GM18907 (cell line): ENCODE results near the gene FAM133A.

Experiments used
- ATAC-seq: cut with Tn5 transposase; IDR thresholded peaks from one replicate; pipeline ENCODE4 v1.9.1; 2021; ENCODE audit warnings: mild to moderate bottlenecking, moderate library complexity; ENCODE audit not compliant: unreplicated experiment

The FAM133A gene

DNA sequence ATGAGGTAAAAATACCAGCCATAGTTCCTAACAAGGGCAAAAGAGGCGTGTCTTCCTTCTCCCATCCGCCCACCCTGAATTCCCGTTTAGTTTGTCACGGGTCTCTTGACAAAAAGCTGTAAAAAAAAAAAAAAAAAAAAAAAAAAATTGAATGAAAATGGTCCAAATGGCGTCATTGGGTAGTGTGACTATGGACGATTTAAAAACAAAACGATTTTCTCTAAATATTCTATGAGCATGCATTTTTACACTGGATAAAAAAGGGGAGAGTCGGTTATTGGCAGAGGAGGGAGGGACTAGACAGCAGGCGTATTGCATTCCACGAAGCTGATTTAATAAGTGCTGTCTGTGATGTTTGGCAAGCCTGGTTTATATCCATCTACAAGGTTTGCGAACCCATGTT, at the start of gene FAM133A:
Gene FAM133A, plus strand, starts transcription at position 338 of the 403 bp plus-strand sequence. CDS start 35,214 bp downstream, outside the sequence.
- ATAC-seq = no peak

DNA sequence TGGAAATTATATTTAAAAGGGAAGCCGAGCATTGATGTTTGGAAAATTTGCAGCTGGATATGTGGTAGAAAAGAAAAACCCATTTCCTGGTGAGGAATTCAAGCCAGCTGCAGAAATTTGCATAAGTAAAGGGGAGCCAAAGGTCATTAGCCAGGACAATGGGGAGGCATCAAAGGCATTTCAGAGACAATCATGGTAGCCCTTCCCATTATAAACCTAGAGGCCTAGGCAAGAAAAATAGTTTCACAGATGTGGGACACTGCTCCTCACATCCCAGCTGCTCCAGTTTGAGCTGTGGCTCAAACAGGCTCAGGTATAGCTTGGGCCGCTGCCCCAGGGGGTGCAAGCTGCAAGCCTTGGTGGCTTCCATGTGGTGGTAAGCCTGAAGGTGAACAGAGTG, 36.4 kb upstream of the FAM133A start:
- ATAC-seq = no peak

DNA sequence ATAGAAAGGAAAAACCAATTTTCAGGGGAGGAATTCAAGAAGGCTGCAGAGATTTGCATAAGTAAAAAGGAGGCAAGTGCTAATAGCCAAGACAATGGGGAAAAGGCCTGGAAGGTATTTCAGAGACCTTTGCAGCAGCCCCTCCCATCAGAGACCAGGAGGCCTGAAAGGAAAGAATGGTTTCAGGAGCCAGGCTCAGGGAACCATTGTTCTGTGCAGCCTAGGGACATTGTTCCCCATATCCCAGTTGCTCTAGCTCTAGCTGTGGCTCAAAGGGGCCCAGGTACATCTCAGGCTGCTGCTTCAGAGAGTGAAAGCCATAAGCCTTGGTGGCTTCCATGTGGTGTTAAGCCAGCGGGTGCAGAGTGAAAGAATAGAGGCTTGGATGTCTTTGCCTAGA, 24.6 kb upstream of the FAM133A start:
- no peak for ATAC-seq

DNA sequence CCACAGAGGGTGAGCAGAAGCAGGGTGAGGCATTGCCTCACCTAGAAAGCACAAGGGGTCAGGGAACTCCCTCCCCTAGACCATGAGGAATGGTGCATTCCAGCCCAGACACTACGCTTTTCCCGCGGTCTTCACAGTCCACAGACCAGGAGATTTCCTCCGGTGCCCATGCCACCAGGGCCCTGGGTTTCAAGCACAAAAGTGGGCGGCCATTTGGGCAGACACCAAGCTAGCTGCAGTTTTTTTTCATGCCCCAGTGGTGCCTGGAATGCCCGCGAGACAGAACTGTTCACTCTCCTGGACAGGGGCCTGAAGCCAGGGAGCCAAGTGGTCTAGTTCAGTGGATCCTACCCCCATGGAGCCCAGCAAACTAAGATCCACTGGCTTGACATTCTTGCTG, 13.4 kb upstream of the FAM133A start:
- ATAC-seq = no peak

DNA sequence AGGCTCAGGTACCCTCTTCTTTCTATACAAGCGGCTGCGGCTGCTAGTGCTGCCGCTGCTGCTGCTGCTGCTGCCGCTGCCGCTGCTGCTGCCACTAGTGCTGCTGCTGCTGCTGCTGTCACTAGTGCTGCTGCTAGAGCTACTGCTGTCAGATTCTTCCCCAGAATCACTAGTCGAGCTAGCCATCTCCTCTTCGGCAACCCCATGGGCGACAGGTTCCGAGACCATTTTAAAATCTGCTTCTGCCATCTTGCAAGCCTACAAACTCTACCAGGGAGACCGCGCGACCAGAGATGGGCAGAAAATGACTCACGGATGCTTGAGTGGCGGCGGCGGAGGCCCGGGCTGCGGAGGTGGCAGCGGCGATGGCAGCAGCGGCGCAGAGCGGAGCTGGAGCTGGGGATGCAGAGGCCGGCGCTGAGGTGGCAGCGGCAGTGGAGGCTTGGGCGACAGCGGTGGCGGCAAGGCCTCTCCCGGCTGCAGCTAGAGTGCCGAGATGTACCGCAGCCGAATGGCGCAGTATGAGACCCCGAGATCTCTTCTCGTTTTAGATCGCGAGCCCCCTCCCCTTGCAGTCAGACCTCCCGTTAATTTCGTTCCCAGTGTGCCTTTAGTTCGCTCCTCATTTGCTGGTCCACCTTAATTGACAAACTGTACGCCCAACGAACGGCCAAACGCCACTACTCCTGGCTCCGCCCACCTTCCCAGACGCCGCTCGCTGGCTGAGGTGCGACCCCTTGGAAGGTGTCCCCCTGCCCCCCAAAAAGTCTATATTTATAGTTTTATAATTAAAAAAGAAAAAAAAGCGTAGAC, 744 bp upstream of the FAM133A start, which contains the start of gene NAP1L3:
Gene NAP1L3, minus strand, starts transcription at position 523 of the 813 bp plus-strand sequence. Its CDS starts 274 bp downstream, at position 249.
- ATAC-seq = peak; percentile 64

DNA sequence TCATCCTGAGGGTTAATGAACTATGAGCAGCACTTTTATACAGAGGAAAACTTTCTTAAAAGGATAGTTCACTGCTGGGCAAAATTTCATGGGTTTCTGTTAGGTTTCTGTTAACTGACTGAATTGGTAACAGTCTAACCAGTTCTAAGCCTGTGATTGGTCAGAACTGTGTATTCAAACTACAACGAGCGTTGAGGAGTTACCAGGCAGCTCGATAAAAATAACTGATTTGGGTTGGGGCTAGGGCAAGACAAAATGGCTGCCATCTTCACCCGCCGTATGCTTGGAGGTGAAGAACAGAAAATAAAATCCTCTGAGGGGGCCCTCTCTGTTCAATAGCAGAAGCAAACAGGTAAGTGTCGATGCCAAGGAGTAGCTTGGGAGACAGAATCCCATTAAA, 22.0 kb downstream of the FAM133A start:
- no peak for ATAC-seq

DNA sequence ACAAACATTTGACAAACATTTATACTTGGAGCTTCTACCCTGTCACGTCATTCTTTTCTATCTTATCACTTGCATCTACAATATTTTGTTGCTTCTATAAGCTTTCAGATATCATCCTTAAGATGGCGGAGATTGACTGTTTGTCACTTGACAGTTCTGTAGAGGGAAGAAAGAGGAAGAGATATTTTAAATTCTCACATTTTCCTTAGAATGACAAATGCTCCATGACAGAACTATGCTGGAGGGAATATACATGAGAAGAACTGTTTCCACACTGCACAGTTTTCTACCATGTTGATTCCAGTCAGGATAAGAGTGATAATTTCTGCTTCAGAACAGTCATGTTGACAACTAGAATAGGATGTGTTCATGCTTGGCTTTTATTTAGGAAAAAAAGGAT, 29.7 kb downstream of the FAM133A start:
- no peak for ATAC-seq

DNA sequence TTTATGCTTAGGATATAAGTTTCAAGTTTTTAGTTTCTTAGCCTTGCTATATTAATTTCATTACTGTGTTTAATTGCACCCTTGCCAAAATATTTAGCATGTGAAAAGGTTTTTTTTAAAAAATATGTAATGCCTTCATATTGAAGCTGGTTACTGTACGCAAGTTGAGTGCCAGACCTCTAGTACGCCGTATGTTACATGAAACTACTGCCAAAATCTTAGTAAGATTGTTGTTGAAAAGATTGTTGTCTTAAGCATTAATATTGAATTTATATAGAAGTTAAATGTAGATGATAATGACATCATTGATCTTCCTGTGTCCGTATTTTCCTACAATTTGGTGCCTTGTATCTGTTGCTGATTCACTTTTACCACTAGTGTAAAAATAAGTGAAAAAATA, 37.1 kb downstream of the FAM133A start:
- ATAC-seq = no peak

DNA sequence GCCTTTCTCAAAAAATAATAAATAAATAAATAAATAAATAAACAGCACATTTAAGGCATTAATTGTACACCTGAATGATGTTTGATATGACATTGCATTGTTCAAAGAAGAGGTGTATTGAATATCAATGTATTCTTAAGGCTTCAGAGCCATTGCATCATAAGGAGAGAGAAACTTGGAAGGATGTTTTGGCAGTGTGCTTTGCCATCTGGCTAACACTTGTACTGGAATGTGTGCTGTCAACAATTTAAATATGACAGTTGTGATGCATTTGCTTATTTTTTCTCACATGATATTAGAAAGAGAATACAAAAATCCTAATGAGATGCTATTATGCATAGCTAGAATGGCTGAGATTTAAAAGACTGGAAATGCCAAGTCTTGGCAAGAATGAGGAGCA, 67.8 kb downstream of the FAM133A start:
- no peak for ATAC-seq

DNA sequence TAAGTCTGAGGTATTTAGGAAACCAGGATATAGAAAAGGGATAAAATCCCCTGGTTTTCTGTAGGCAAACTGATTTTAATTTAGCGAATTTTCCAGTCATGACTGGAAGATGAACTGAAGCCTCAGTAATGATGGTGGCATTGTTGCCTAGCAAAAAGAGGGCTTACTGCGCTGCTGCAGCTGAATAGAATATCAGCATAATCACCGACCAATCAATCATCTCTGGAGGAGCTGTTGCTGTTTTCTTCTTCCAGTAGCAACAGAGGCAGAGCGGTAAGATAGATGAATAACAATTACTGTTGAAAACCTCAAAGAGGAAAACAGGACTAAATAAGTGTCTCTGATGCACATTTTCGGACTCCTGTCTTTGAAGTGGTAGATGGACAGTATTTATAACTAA, 86.2 kb downstream of the FAM133A start:
- ATAC-seq = no peak
